A549 treated with GW870086 at 1 μM for 4 hours (cell line): ENCODE results near the gene AKNA. TPM values are rescaled to one million over a fixed set of nuclear protein-coding genes. Genes with fewer than 3 reads are reported as not detected.

Experiments used
- total RNA-seq: library from RNA; stranded (reverse); fragments of 200-300 nt; extraction: Qiagen RNA extraction; gene quantifications from 5 replicates; pipeline ENCODE4 v1.2.3, GENCODE V29; 2022; ENCODE audit warnings: low read depth

The AKNA gene, protein sequence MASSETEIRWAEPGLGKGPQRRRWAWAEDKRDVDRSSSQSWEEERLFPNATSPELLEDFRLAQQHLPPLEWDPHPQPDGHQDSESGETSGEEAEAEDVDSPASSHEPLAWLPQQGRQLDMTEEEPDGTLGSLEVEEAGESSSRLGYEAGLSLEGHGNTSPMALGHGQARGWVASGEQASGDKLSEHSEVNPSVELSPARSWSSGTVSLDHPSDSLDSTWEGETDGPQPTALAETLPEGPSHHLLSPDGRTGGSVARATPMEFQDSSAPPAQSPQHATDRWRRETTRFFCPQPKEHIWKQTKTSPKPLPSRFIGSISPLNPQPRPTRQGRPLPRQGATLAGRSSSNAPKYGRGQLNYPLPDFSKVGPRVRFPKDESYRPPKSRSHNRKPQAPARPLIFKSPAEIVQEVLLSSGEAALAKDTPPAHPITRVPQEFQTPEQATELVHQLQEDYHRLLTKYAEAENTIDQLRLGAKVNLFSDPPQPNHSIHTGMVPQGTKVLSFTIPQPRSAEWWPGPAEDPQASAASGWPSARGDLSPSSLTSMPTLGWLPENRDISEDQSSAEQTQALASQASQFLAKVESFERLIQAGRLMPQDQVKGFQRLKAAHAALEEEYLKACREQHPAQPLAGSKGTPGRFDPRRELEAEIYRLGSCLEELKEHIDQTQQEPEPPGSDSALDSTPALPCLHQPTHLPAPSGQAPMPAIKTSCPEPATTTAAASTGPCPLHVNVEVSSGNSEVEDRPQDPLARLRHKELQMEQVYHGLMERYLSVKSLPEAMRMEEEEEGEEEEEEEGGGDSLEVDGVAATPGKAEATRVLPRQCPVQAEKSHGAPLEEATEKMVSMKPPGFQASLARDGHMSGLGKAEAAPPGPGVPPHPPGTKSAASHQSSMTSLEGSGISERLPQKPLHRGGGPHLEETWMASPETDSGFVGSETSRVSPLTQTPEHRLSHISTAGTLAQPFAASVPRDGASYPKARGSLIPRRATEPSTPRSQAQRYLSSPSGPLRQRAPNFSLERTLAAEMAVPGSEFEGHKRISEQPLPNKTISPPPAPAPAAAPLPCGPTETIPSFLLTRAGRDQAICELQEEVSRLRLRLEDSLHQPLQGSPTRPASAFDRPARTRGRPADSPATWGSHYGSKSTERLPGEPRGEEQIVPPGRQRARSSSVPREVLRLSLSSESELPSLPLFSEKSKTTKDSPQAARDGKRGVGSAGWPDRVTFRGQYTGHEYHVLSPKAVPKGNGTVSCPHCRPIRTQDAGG (N-terminal part only)
- total RNA-seq: 3.1 to 4.5 TPM (median 3.9 TPM) in 5 replicates

DNA sequence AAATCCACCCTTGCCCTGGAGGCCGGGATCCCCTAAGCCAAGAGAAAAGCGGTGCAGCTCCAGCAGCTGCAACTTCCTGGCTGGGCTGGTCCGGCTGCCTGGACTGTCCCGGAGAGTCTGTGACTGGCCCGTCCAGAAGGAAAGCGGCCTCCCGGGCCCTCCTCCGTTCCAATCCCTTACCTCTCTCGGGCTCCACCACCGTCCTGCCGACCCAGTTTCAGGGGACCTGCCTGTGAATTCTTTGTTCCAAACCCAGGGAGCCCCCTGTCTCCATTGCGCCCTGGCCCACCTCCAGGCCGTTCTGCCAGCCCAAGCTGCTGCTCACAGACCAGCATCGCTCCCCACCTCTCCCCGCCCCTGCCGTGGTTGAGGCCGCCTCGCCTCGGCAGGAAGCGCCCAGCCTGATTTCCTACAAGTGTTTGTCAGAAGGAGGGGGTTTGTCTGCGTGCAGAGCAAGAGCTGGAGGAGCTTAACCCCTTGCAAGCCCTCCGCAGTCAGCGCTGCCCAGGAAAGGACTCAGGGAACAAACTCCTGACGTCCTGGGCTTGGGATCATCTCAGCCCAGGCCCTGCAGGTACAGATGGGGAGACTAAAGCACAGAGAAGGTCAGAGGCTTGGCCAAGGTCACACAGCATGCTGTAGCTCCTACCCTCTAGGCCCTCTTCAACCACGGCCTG is at the start of gene AKNA:
TSS of gene AKNA (minus strand) at position 303 of the 677 bp plus-strand sequence. CDS start 6,649 bp downstream, outside the sequence.

DNA sequence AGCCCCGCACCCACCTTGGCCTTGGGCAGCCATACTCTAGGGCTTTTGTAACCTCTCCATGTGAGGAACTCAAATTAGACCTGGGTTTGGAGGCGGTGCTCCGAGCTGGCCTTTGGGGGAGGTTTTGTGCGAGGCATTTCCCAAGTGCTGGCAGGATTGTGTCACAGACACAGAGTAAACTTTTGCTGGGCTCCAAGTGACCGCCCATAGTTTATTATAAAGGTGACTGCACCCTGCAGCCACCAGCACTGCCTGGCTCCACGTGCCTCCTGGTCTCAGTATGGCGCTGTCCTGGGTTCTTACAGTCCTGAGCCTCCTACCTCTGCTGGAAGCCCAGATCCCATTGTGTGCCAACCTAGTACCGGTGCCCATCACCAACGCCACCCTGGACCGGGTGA is 58.2 kb downstream of the AKNA start, which contains the start of gene ORM2:
TSS of gene ORM2 (plus strand) at position 245 of the 398 bp plus-strand sequence. CDS start at position 281, 36 bp downstream.

DNA sequence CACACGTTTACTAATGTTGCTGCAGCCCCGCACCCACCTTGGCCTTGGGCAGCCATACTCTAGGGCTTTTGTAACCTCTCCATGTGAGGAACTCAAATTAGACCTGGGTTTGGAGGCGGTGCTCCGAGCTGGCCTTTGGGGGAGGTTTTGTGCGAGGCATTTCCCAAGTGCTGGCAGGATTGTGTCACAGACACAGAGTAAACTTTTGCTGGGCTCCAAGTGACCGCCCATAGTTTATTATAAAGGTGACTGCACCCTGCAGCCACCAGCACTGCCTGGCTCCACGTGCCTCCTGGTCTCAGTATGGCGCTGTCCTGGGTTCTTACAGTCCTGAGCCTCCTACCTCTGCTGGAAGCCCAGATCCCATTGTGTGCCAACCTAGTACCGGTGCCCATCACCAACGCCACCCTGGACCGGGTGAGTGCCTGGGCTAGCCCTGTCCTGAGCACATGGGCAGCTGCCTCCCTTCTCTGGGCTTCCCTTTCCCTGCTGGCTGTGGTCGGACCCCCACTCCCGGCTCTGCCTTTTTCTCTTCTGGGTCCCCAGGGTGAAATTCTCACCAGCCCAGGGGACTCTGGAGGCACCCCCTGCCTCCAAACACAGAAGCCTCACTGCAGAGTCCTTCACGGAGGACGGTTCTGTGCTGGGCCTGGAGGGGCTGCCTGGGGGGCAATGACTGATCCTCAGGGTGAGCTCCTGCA is 64.8 kb downstream of the AKNA start, which contains the start of gene ORM1:
TSS of gene ORM1 (plus strand) at position 268 of the 701 bp plus-strand sequence. CDS start at position 304, 36 bp downstream.

Other genes starting within 250 kb of the AKNA start
- 8.5 to 11.8 TPM (median 10.8 TPM) in 5 replicates for gene COL27A1, start 232.4 kb downstream of the AKNA start, total RNA-seq
- not detected in 5 replicates for gene ORM1, start 64.9 kb downstream of the AKNA start, total RNA-seq
- not detected in 5 replicates for gene ORM2, start 58.1 kb downstream of the AKNA start, total RNA-seq
- gene WHRN, start 117.5 kb upstream of the AKNA start, total RNA-seq: 4.4 to 7.5 TPM (median 6.8 TPM) in 5 replicates
- 113 to 150 TPM (median 121 TPM) in 5 replicates for gene ATP6V1G1, start 199.8 kb upstream of the AKNA start, total RNA-seq
- 10.3 to 13.6 TPM (median 10.9 TPM) in 5 replicates for gene TMEM268, start 223.3 kb upstream of the AKNA start, total RNA-seq